Heart left ventricle (tissue), 13 donors: ENCODE results near the gene ZNF487.

Experiments
- CTCF ChIP-seq, 12 donors: fragments of 200-600 bp; sonication (generic) in 4 of 12; IDR thresholded peaks; one replicate each; pipeline versions ENCODE4 v1.5.0 to v1.8.0; 2018 to 2022; ENCODE audit warnings: antibody characterized with exemption in 12 of 12, mild to moderate bottlenecking in 5 of 12
- POLR2A ChIP-seq, 2 donors: fragments of 450-650 bp; IDR thresholded peaks; one replicate each; pipeline ENCODE4 v1.6.1; 2017; ENCODE audit warnings: antibody characterized with exemption in 2 of 2, mild to moderate bottlenecking in 2 of 2, moderate library complexity in 2 of 2
- donor health status: ischemic (EF 13 %, LVEDD 7.1; RV severe dilation, severe dysfunction).
- donor health status: DM: no; HTN: yes; CAD: no.
- donor health status: DM: no; HTN: no; CAD: no.
- donor health status: ischemic (EF 25% LVEDD 6.9; RV normal size, moderate dysfunction).
- donor health status: ischemic (EF 25% LVEDD 5.7; RV mildly dilated, moderate dysfunction).
- donor health status: ischemic (EF 35%, LVEDD 5.7; RV mildly dilated, moderate dysfunction).
- donor health status: nonischemic (EF 11% LVEDD 7.7; RV severe dilation, severe dysfunction).
- donor health status: DM: yes; HTN: yes; CAD: no.
- donor health status: PGD.
- donor health status: ischemic (EF 29% LVEDD 5.4; RV normal size, mild dysfunction).
- donor health status: nonischemic (EF 23%, LVEDD 6.1; RV moderate dilation, normal function).

DNA sequence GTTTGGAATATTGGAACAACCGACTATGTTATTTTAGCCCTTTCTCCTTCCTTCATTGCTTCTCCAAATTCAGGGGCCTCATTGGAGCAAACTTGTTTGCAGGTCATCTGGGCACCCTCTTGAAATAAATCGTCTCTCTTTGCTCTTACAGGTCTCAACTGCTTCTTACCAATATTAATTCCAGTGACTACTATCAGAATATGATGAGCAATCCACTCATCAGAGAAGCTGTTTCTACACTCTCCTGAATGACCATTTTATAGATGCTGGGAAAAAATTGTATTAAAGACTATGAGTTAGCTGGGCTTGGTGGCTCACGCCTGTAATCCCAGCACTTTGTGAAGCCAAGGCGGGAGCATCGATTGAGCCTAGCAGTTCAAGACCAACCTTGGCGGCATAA lies 15.4 kb upstream of the ZNF487 start:
- TF ChIP-seq CTCF (IDR thresholded peaks at IDR 0.05) (no peak), POLR2A (IDR thresholded peaks at IDR 0.05) (no peak)
